HepG2 (cell line): Measurements from ENCODE around the gene PRR35. TPM values are rescaled to one million over a fixed set of nuclear protein-coding genes. Genes with fewer than 3 reads are reported as not detected.

ENCODE experiments used
- CEBPZ ChIP-seq: IDR thresholded peaks from 2 replicates; pipeline ENCODE4 v1.6.1; 2012; ENCODE audit warnings: low read length, improper control_type of control experiment
- CENPX ChIP-seq: sonication (generic); formaldehyde crosslinking; IDR thresholded peaks from 2 replicates; pipeline ENCODE4 v1.9.0; 2021; ENCODE audit warnings: mild to moderate bottlenecking, missing genetic modification reagents, moderate library complexity
- ESRRA ChIP-seq: sonication (generic); formaldehyde crosslinking; IDR thresholded peaks from 2 replicates; pipeline ENCODE4 v1.5.1; 2020; ENCODE audit warnings: mild to moderate bottlenecking, low read depth, missing genetic modification reagents
- HDAC6 ChIP-seq: fragments of 200-600 bp; sonication (generic); IDR thresholded peaks from 2 replicates; pipeline ENCODE4 v1.7.0; 2017; ENCODE audit warnings: mild to moderate bottlenecking, antibody characterized with exemption, low read length, low read depth
- JDP2 ChIP-seq: sonication (generic); formaldehyde crosslinking; IDR thresholded peaks from 2 replicates; pipeline ENCODE4 v1.8.1; 2022; ENCODE audit warnings: missing genetic modification reagents, borderline replicate concordance
- NBN ChIP-seq: fragments of 450-650 bp; conservative IDR thresholded peaks from 2 replicates; pipeline ENCODE4 v1.6.1; 2017
- POLR2A ChIP-seq, 2 experiments: IDR thresholded peaks; 2 replicates each; pipeline ENCODE4 v1.6.1; 2011; ENCODE audit warnings: low read depth in 2 of 2, low read length in 2 of 2, mild to moderate bottlenecking in 1 of 2, moderate library complexity in 1 of 2; ENCODE audit not compliant: insufficient read depth in 1 of 2
- SNAPC2 ChIP-seq: sonication (generic); formaldehyde crosslinking; IDR thresholded peaks from 2 replicates; pipeline ENCODE4 v1.8.1; 2022; ENCODE audit warnings: mild to moderate bottlenecking, missing genetic modification reagents
- SP4 ChIP-seq: sonication (generic); formaldehyde crosslinking; IDR thresholded peaks from 2 replicates; pipeline ENCODE4 v1.8.1; 2023; ENCODE audit warnings: mild to moderate bottlenecking, missing genetic modification reagents
- SYNCRIP ChIP-seq: fragments of 200-400 bp; formaldehyde crosslinking; IDR thresholded peaks from 2 replicates; pipeline ENCODE4 v1.6.1; 2018; ENCODE audit warnings: mild to moderate bottlenecking, low read depth, low read length; ENCODE audit not compliant: insufficient read depth
- TBX3 ChIP-seq: fragments of 450-650 bp; IDR thresholded peaks from 2 replicates; pipeline ENCODE4 v1.6.1; 2017; ENCODE audit warnings: antibody characterized with exemption, mild to moderate bottlenecking, inconsistent platforms, borderline replicate concordance
- TRIM24 ChIP-seq: sonication (generic); formaldehyde crosslinking; IDR thresholded peaks from 2 replicates; pipeline ENCODE4 v1.8.0; 2022; ENCODE audit warnings: mild to moderate bottlenecking, missing genetic modification reagents
- ZBTB3 ChIP-seq: sonication (generic); formaldehyde crosslinking; IDR thresholded peaks from 2 replicates; pipeline ENCODE4 v1.4.0; 2020; ENCODE audit warnings: low read depth, mild to moderate bottlenecking, moderate library complexity, missing genetic modification reagents, borderline replicate concordance
- ZNF136 ChIP-seq: sonication (generic); formaldehyde crosslinking; IDR thresholded peaks from 2 replicates; pipeline ENCODE4 v1.8.1; 2022; ENCODE audit warnings: low read depth, mild to moderate bottlenecking, moderate library complexity, missing genetic modification reagents
- ZNF207 ChIP-seq: fragments of 450-650 bp; IDR thresholded peaks from 2 replicates; pipeline ENCODE4 v1.6.1; 2016; ENCODE audit warnings: antibody characterized with exemption, borderline replicate concordance
- ZNF550 ChIP-seq: sonication (generic); formaldehyde crosslinking; IDR thresholded peaks from 2 replicates; pipeline ENCODE4 v1.4.0; 2020; ENCODE audit warnings: mild to moderate bottlenecking, missing genetic modification reagents, borderline replicate concordance
- ZNF614 ChIP-seq: IDR thresholded peaks from 2 replicates; pipeline ENCODE4 v1.6.1; 2018; ENCODE audit warnings: missing biosample characterization, missing genetic modification reagents, inconsistent platforms, borderline replicate concordance
- ZNF775 ChIP-seq: sonication (generic); formaldehyde crosslinking; IDR thresholded peaks from 2 replicates; pipeline ENCODE4 v1.4.0; 2020; ENCODE audit warnings: missing genetic modification reagents, mild to moderate bottlenecking, moderate library complexity, borderline replicate concordance
- polyA plus RNA-seq, 8 experiments: library from polyadenylated mRNA; depleted of rRNA in 3 of 8; stranded (reverse) in 7 of 8; unstranded in 1 of 8; fragments of >200 nt; fragmentation: Illumina TruSeq in 4 of 8; extraction: Trizol in 4 of 8; gene quantifications; 2 replicates each; pipeline versions ENCODE4 v1.2.1 to v1.2.3, GENCODE V29; 2011 to 2016; ENCODE audit warnings: low read depth in 4 of 8, missing spikeins in 1 of 8, mixed read lengths in 1 of 8; ENCODE audit not compliant: insufficient read depth in 1 of 8
- total RNA-seq, 5 experiments: library from RNA; depleted of rRNA; stranded (reverse); fragments of >200 nt; fragmentation: Illumina TruSeq; extraction: Trizol; gene quantifications; 2 replicates each; pipeline ENCODE4 v1.2.3, GENCODE V29; 2016; ENCODE audit warnings: low read depth in 1 of 5
- TF ChIP-seq, protein P1 (sequence below): sonication (generic); formaldehyde crosslinking; IDR thresholded peaks from 2 replicates; pipeline ENCODE4 v1.4.0; 2020; ENCODE audit warnings: mild to moderate bottlenecking, low read depth, missing genetic modification reagents
- TF ChIP-seq, protein P2 (sequence below): sonication (generic); formaldehyde crosslinking; IDR thresholded peaks from 2 replicates; pipeline ENCODE4 v1.8.0; 2023; ENCODE audit warnings: mild to moderate bottlenecking, missing genetic modification reagents
- TF ChIP-seq, protein P3 (sequence below): sonication (generic); formaldehyde crosslinking; IDR thresholded peaks from 2 replicates; pipeline ENCODE4 v1.5.1; 2020; ENCODE audit warnings: missing genetic modification reagents, mild to moderate bottlenecking, borderline replicate concordance
- TF ChIP-seq, protein P4 (sequence below): IDR thresholded peaks from 2 replicates; pipeline ENCODE4 v1.6.1; 2016; ENCODE audit warnings: low read depth, control low read depth

Gene PRR35
- total and polyA plus RNA-seq, 2 of the 13 experiments (the other 11 are each of a cell fraction or from before 2014, with no cell fraction given) = 0.07 to 0.16 TPM

DNA sequence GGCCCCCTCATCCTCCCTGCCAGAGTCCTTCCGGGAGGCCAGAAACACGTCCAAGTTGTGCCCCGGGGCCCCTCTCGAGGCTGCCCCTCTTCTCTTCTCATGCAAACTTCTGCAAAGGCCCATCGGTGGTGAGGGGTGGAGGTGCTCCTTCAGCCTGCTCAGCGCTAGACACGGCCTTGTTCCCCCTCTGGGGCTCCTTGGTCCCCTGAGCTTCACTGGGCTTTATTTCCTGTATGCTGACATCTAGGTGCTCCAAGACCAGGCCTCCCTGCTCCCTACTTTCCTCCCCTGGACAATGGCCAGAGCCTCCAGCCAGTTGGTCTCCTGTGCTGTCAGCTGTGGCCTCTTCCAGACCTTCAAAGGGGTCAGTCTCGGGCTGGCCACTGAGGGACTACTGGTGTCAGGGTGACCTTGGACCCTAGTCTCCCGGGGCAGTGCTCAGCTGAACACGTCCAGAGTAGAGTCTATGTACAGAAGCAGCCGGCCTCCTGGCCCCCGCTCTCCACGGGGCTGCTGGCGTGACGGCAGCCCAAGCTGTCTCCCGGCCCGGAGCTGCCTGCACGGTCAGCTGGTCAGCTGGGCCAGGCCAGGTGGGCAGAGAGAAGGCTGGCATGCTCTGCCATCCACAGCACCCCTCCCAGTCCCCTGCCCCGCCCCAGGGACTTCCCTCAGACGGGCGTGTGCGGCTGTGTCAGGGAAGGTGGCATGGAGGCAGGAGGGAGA lies 1.7 kb upstream of the PRR35 start (continued):
- TF ChIP-seq, protein P1, sequence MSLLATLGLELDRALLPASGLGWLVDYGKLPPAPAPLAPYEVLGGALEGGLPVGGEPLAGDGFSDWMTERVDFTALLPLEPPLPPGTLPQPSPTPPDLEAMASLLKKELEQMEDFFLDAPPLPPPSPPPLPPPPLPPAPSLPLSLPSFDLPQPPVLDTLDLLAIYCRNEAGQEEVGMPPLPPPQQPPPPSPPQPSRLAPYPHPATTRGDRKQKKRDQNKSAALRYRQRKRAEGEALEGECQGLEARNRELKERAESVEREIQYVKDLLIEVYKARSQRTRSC = no peak
- TF ChIP-seq ZBTB3 (CRISPR knock-in tag) (no peak), HDAC6 (no peak), ZNF775 (no peak), ZNF136 (no peak), CEBPZ (no peak), SNAPC2 (CRISPR knock-in tag) (peak; percentile 68; the same call in 1 of the 2 replicates), TBX3 (peak; percentile 89), ZNF614 (CRISPR knock-in tag) (no peak; the same call in 1 of the 2 replicates), POLR2A (IDR thresholded peaks at IDR 0.05; ENCODE audit: insufficient read depth in 1 of 2, low read depth in 2 of 2, low read length in 2 of 2) (no peak), SYNCRIP (no peak), SP4 (CRISPR knock-in tag) (peak; percentile 58), ZNF550 (CRISPR knock-in tag) (no peak), ESRRA (CRISPR knock-in tag) (peak; percentile 100), CENPX (CRISPR knock-in tag) (no peak), TRIM24 (CRISPR knock-in tag) (no peak), NBN (no peak), JDP2 (CRISPR knock-in tag) (no peak), ZNF207 (no peak)
- TF ChIP-seq, protein P2, sequence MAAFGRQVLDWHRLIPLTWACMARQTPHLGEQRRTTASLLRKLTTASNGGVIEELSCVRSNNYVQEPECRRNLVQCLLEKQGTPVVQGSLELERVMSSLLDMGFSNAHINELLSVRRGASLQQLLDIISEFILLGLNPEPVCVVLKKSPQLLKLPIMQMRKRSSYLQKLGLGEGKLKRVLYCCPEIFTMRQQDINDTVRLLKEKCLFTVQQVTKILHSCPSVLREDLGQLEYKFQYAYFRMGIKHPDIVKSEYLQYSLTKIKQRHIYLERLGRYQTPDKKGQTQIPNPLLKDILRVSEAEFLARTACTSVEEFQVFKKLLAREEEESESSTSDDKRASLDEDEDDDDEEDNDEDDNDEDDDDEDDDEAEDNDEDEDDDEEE = 0 out of 2 replicates have a peak, but pooled peaks have one; percentile 31
- TF ChIP-seq, protein P3, sequence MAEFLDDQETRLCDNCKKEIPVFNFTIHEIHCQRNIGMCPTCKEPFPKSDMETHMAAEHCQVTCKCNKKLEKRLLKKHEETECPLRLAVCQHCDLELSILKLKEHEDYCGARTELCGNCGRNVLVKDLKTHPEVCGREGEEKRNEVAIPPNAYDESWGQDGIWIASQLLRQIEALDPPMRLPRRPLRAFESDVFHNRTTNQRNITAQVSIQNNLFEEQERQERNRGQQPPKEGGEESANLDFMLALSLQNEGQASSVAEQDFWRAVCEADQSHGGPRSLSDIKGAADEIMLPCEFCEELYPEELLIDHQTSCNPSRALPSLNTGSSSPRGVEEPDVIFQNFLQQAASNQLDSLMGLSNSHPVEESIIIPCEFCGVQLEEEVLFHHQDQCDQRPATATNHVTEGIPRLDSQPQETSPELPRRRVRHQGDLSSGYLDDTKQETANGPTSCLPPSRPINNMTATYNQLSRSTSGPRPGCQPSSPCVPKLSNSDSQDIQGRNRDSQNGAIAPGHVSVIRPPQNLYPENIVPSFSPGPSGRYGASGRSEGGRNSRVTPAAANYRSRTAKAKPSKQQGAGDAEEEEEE = no peak
- TF ChIP-seq, protein P4, sequence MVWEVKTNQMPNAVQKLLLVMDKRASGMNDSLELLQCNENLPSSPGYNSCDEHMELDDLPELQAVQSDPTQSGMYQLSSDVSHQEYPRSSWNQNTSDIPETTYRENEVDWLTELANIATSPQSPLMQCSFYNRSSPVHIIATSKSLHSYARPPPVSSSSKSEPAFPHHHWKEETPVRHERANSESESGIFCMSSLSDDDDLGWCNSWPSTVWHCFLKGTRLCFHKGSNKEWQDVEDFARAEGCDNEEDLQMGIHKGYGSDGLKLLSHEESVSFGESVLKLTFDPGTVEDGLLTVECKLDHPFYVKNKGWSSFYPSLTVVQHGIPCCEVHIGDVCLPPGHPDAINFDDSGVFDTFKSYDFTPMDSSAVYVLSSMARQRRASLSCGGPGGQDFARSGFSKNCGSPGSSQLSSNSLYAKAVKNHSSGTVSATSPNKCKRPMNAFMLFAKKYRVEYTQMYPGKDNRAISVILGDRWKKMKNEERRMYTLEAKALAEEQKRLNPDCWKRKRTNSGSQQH (CRISPR knock-in tag) = no peak
